ENCODE data around the gene KHDC1L. TPM values are rescaled to one million over a fixed set of nuclear protein-coding genes. Genes with fewer than 3 reads are reported as not detected.

Gene KHDC1L
- total and polyA plus RNA-seq, 2 of the 4 experiments (the other 2 are of a cell fraction): 0.18 to 0.68 TPM

GRCh38 chr6:73242001-73242400 is 16.7 kb upstream of the KHDC1L start:
- H3K4me2 ChIP-seq (ENCODE audit: low read depth, low read length): no peak overlapping the region
- no peak overlapping the region for H4K91ac ChIP-seq (ENCODE audit: insufficient read depth, low read depth, low read length)
- no peak overlapping the region for H2BK5ac ChIP-seq (ENCODE audit: low read depth, low read length, poor library complexity, severe bottlenecking)
- BruUV-seq (replicated peaks): no TSS peak
- DNase-seq (no peak), ATAC-seq (ENCODE audit: low read depth) (no peak)
- no peaks in the 10 kb centered on the region for H4K20me1 ChIP-seq (ENCODE audit: insufficient read depth, low read length)
- intact Hi-C loops (cut with micrococcal nuclease) (no loop called here), dilution Hi-C loops (cut with HindIII; ENCODE audit: low sequenced_read_pairs, unreplicated experiment) (no loop called here), in situ Hi-C loops (cut with MboI; ENCODE audit: low sequenced_read_pairs) (no loop called here)
- no peak overlapping the region for H3K56ac ChIP-seq (ENCODE audit: extremely low read depth, insufficient read depth, low read length)
- H3K14ac ChIP-seq (replicated peaks; ENCODE audit: low read depth, low read length): no peak overlapping the region
- no peaks in the 10 kb centered on the region for H3K9me3 ChIP-seq (ENCODE audit: control insufficient read depth, insufficient read depth, low read length)
- H2BK15ac ChIP-seq (ENCODE audit: low read depth, low read length): no peak overlapping the region
- no peak overlapping the region for H4K8ac ChIP-seq (ENCODE audit: low read depth in 2 of 2, low read length in 2 of 2)
- TF ChIP-seq ELK1 (IDR thresholded peaks at IDR 0.05; ENCODE audit: borderline replicate concordance, low read depth, low read length) (no peak), USF2 (IDR thresholded peaks at IDR 0.05; ENCODE audit: low read depth, low read length) (no peak), SMC3 (IDR thresholded peaks at IDR 0.05; ENCODE audit: low read depth, low read length) (no peak), NFE2L2 (IDR thresholded peaks at IDR 0.05; ENCODE audit: low read depth, low read length) (no peak), CTCF (conservative IDR thresholded peaks at IDR 0.05; ENCODE audit: low read depth, low read length) (no peak), CEBPB (IDR thresholded peaks at IDR 0.05; ENCODE audit: low read depth, low read length) (no peak), CHD1 (IDR thresholded peaks at IDR 0.05; ENCODE audit: low read depth, low read length) (no peak), MAFK (IDR thresholded peaks at IDR 0.05; ENCODE audit: low read depth, low read length) (no peak), POLR2A (IDR thresholded peaks at IDR 0.05; ENCODE audit: low read depth, low read length) (no peak), MXI1 (IDR thresholded peaks at IDR 0.05; ENCODE audit: borderline replicate concordance, low read depth, low read length) (no peak), RFX5 (IDR thresholded peaks at IDR 0.05; ENCODE audit: low read depth, low read length) (no peak), FOS (IDR thresholded peaks at IDR 0.05; ENCODE audit: low read depth, low read length) (no peak), RCOR1 (IDR thresholded peaks at IDR 0.05; ENCODE audit: insufficient replicate concordance, low read length) (no peak), BHLHE40 (IDR thresholded peaks at IDR 0.05; ENCODE audit: low read depth, low read length) (no peak), RAD21 (IDR thresholded peaks at IDR 0.05; ENCODE audit: low read length) (no peak), MAZ (IDR thresholded peaks at IDR 0.05; ENCODE audit: borderline replicate concordance, low read depth, low read length) (no peak)
- no peak overlapping the region for H4K5ac ChIP-seq (ENCODE audit: low read depth, low read length)
- H2AK9ac ChIP-seq (replicated peaks; ENCODE audit: low read depth, low read length, poor library complexity): no peak overlapping the region
- no peak overlapping the region for H3K4me3 ChIP-seq (ENCODE audit: insufficient read depth, low read depth, low read length)
- H2AK5ac ChIP-seq (ENCODE audit: low read depth, low read length): no peak overlapping the region
- H3K27me3 ChIP-seq (ENCODE audit: control insufficient read depth, insufficient read depth, low read length): no peaks in the 10 kb centered on the region
- no CpG with 5 or more reads among the region's 5 CpGs for WGBS, 2 experiments (ENCODE audit: extremely low coverage in 2 of 2, insufficient read length in 1 of 2)
- POLR2A ChIA-PET (ENCODE audit: unreplicated experiment): no interaction called here
- H3K18ac ChIP-seq (ENCODE audit: low read depth, low read length): no peak overlapping the region
- H3K36me3 ChIP-seq (ENCODE audit: control insufficient read depth, insufficient read depth, low read length): no peaks in the 10 kb centered on the region
- CTCF ChIA-PET: no interaction called here
- H3K23ac ChIP-seq (ENCODE audit: low read depth, low read length): no peak overlapping the region
- no peaks in the 10 kb centered on the region for H3K9me1 ChIP-seq (ENCODE audit: insufficient read depth, low read length)
- no peaks in the 10 kb centered on the region for H3K4me1 ChIP-seq (ENCODE audit: control insufficient read depth, insufficient read depth, low read length)
- H3K79me1 ChIP-seq (ENCODE audit: low read depth in 1 of 2, low read length in 2 of 2): no peaks in the 10 kb centered on the region
- H3K9ac ChIP-seq (ENCODE audit: low read depth, low read length): no peak overlapping the region
- no peak overlapping the region for H2BK120ac ChIP-seq (ENCODE audit: low read depth, low read length)
- no peak overlapping the region for H3K27ac ChIP-seq (ENCODE audit: insufficient read depth, low read length)
- no peak overlapping the region for H2BK20ac ChIP-seq (ENCODE audit: low read depth, low read length)
- no peak overlapping the region for H2AFZ ChIP-seq (replicated peaks; ENCODE audit: low read length, poor library complexity)
- H3K4ac ChIP-seq (ENCODE audit: low read depth, low read length): no peak overlapping the region

All from IMR-90 (cell line).